SKM-1 (cell line): ENCODE data around the gene APOOL.
"Not testable (repeated sequence)": the region's sequence is repeated elsewhere in the genome, so short reads cannot be mapped to it uniquely, and the experiment has no call there.

Source experiments
- DNase-seq: peaks from one replicate; lab custom pipeline; 2025; ENCODE audit not compliant: unreplicated experiment; lab: John Stamatoyannopoulos, UW

The APOOL gene

GRCh38 chrX:85003655-85004244 is at the start of gene APOOL:
Gene APOOL (plus strand): TSS chrX:85003877. CDS start chrX:85003913, 36 bp downstream.
- DNase-seq: peak; percentile 65

DNA sequence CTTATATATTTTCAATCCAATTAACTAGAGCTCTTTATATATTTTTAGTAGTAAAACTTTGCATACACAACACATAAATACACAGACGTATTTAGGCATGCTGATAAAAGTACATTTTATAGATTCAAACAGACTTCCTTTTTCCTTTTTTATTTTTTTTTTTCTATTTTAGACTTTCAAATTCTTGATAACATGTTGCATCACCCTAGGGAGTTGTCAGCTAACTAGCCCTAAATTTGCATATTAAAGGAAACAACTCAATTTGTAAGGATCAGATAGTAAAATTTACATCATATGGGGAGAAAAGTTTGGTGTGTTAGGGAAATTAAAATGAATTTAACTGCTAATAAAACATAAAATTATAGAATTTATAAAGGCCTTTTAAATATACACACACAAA is 47.4 kb upstream of the APOOL start:
- no peak for DNase-seq

DNA sequence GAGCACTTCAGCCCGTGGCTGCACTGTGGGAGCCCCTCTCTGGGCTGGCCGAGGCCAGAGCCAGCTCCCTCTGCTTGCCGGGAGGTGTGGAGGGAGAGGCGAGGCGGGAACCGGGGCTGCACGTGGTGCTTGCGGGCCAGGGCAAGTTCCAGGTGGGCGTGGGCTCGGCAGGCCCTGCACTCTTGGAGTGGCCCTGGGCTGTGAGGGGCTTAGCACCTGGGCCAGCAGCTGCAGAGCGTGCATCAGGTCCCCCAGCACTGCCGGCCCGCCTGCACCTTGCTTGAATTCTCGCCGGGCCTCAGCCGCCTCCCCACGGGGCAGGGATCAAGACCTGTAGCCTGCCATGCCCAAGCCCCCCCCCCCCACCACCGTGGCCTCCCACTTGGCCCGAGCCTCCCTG is 28.9 kb upstream of the APOOL start:
- no peak for DNase-seq

DNA sequence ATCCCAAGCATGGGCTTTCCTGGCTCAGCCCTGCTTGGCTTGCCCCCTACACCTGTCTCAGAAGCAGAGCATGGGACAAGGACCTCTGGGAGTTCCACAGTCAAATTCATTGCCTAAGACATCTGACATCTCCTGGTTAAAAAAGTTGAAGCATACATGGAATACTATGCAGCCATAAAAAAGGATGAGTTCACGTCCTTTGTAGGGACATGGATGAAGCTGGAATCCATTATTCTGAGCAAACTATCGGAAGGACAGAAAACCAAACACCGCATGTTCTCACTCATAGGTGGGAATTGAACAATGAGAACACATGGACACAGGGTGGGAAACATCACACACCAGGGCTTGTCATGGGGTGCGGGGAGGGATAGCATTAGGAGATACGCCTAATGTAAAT is 11.9 kb upstream of the APOOL start:
- DNase-seq: not testable (repeated sequence)

DNA sequence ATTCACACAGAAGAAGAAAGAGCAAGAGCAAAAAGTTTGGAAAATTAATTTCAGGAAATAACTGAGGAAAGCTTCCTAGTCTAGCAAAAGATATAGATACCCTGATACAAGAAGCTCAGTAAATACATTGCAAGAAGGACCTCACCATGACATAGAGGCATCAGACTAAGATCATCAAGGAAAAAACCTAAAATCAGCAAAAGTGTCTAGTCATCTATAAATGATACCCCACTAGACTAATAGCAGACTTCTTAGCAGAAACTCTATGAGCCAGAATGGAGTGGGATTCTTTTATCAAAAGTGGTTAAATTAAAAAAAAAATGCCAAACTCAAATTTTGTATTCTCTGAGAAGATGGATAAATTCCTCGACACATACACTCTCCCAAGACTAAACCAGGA is 10.5 kb upstream of the APOOL start:
- no peak for DNase-seq

GRCh38 chrX:85001344-85001743 is 2.3 kb upstream of the APOOL start:
- no peak for DNase-seq

DNA sequence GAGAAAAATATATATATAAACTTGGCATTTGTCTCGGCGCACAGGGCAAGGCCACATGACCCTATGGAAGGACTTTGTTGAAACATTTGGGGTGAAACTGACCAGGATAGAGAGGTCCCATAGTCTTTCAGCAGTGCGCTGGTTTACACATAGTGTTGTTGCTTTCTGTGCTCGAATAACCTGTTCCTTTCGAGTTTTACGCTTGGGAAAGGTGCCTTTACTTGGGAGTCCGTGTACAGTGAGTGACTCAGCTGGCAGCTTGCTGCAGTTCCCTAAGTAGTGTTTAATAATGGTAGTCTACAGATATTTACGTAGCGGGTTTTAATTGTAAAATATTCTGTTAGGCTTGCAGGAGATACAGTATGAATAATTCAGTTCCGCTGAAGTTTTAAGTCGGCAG is 578 bp downstream of the APOOL start:
- no peak for DNase-seq

- no peak for DNase-seq
Measured at GRCh38 chrX:85012098-85012497, 8.4 kb downstream of the APOOL start.

- not testable (repeated sequence) for DNase-seq
Measured at GRCh38 chrX:85015351-85015750, 11.7 kb downstream of the APOOL start.

DNA sequence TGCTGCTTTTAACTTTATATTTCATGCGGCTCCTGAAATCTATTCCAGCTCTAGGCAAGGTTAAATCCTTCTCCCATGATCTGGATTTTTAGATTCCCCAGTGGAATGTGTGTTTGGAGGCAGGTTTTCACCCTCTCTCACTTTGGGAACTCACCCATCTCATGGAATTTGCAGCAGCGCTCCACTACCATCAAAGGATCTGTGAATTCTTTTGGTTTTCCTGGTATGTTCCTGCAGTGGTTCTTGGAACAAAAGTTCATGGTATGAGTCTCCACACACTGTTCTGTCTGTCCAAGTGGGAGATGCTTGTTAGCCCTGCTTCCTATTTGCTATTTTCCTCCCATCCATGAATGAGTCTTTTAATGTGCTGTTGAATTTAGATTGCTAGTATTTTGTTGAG is 14.0 kb downstream of the APOOL start:
- no peak for DNase-seq

DNA sequence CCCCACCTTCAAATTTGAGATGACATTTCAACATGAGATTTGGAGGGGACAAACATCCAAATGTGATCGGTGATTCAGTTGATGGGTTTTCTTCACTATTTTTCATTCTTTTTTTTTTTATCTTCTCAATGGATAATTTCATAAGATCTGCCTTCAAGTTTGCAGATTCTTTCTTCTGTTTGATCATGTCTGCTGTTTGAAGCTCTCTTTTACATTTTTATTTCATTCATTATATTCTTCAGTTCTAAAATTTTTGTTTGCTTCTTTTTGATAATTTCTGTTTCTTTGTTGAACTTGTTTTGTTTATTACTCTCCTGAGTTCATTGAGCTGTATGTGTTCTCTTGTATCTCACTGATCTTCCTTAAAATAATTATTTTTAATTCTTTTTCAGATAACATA is 14.8 kb downstream of the APOOL start:
- DNase-seq: no peak

DNA sequence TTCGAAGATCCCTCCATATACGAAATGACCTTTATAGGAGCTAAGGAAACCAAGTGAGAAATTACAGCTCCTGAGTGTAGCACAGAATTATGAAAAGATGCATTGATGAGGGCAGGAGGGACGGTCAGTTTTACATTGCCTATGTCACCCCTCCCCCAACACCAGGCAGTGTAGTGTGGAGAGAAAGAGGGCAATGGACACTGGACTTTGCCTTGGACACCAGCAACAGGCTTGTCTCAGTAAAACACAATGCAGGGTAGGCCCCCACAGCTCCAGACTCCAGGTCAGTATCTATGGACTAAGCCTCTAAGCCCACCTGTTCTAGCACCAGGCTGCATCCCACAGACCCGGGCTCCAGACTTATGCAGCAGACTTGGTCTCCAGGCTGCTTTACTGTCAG is 16.5 kb downstream of the APOOL start:
- no peak for DNase-seq

DNA sequence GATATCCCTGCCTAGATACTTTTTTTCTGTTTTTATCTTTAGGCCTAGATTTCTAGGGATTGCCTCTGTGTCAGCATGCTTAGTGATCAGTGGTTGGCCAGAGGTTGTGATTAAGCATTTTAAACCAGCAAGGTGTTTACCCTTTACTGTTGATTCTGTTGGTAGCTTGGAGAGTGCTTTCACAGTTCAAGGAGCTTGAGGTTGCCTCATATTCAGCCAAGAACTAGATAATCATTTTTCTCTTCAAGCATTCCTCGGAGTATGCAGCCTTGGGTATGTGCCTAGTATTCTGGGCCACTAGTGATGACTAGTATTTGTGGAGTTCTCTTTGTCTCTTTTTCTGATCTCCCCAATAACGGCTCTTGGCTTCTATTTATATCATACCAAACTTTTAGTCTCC is 20.4 kb downstream of the APOOL start:
- DNase-seq: no peak

GRCh38 chrX:85024562-85024961 is 20.9 kb downstream of the APOOL start:
- DNase-seq: no peak

GRCh38 chrX:85026170-85026569 is 22.5 kb downstream of the APOOL start:
- no peak for DNase-seq

- no peak for DNase-seq
Measured at GRCh38 chrX:85029043-85029442, 25.4 kb downstream of the APOOL start.

- DNase-seq: no peak
Measured at GRCh38 chrX:85031505-85031904, 27.8 kb downstream of the APOOL start.

DNA sequence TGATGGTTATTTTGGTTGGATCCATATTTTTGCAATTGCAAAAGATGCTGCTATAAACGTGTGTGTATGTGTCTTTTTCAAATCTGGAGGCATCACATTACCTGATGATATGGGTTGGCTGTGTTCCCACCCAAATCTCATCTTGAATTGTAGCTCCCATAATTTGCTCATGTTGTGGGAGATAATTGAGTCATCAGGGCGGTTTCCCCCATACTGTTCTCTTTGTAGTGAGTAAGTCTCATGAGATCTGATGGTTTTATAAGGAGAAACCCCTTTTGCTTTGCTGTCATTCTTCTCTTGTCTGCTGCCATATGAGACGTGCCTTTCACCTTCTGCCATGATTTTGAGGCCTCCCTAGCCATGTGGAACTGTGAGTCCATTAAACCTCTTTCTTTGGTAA is 33.4 kb downstream of the APOOL start:
- no peak for DNase-seq

DNA sequence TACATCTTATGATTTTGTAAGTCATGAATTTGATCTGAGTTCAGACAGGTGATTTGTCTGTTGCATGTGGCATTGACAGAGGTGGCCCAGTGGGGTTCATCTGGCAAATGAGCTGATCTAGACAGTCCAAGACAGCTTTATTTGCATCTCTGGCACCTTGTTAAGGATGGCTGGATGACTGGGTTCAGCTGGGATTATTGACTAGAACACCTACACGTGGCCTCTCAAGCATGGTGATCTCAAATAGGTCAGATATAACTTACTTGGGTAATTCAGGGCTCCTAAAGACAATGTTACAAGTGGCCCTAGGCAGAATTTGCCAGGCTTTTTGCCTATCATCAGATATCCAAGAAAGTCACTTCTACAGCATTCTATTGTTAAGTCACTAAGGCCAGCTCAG is 48.0 kb downstream of the APOOL start:
- no peak for DNase-seq

DNA sequence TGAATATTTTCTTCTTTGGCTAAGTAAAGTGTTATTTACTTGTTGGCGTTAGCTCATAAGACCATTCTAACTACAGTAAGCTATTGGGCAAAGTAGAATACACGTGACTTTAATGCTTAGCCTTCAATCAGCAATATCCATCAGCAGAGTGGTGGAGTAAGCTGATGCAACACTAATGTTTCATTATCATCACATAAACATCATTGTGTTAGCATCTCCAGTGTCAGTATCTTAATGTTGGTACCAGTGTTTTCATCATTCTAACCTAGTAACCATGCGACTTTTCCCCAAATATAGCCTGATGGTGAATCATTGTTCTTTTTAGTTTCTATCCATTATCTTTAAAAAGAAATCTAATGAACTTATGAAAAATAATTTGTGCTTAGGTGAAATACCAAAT is 48.5 kb downstream of the APOOL start:
- no peak for DNase-seq

- no peak for DNase-seq
Measured at GRCh38 chrX:85052636-85053343, 49.1 kb downstream of the APOOL start.

- no peak for DNase-seq
Measured at GRCh38 chrX:85065512-85066198, 62.0 kb downstream of the APOOL start.
